ENCODE results near the gene RFX3.

- TF ChIP-seq EP300 (IDR thresholded peaks at IDR 0.05; ENCODE audit: borderline replicate concordance): no peak
- TF ChIP-seq, protein P1, sequence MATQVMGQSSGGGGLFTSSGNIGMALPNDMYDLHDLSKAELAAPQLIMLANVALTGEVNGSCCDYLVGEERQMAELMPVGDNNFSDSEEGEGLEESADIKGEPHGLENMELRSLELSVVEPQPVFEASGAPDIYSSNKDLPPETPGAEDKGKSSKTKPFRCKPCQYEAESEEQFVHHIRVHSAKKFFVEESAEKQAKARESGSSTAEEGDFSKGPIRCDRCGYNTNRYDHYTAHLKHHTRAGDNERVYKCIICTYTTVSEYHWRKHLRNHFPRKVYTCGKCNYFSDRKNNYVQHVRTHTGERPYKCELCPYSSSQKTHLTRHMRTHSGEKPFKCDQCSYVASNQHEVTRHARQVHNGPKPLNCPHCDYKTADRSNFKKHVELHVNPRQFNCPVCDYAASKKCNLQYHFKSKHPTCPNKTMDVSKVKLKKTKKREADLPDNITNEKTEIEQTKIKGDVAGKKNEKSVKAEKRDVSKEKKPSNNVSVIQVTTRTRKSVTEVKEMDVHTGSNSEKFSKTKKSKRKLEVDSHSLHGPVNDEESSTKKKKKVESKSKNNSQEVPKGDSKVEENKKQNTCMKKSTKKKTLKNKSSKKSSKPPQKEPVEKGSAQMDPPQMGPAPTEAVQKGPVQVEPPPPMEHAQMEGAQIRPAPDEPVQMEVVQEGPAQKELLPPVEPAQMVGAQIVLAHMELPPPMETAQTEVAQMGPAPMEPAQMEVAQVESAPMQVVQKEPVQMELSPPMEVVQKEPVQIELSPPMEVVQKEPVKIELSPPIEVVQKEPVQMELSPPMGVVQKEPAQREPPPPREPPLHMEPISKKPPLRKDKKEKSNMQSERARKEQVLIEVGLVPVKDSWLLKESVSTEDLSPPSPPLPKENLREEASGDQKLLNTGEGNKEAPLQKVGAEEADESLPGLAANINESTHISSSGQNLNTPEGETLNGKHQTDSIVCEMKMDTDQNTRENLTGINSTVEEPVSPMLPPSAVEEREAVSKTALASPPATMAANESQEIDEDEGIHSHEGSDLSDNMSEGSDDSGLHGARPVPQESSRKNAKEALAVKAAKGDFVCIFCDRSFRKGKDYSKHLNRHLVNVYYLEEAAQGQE (IDR thresholded peaks at IDR 0.05; ENCODE audit: low read depth): no peak
- TF ChIP-seq, protein P2, sequence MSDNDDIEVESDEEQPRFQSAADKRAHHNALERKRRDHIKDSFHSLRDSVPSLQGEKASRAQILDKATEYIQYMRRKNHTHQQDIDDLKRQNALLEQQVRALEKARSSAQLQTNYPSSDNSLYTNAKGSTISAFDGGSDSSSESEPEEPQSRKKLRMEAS (IDR thresholded peaks at IDR 0.05): no peak
- TF ChIP-seq NFIC (IDR thresholded peaks at IDR 0.05): no peak
- no peak for TF ChIP-seq FOXM1 (IDR thresholded peaks at IDR 0.05; ENCODE audit: borderline replicate concordance, low read depth)
- no peak for TF ChIP-seq RAD21 (IDR thresholded peaks at IDR 0.05; ENCODE audit: low read depth)
- TF ChIP-seq CEBPB (IDR thresholded peaks at IDR 0.05): no peak
- TF ChIP-seq TAF1 (IDR thresholded peaks at IDR 0.05; ENCODE audit: low read depth): no peak
- TF ChIP-seq TEAD4 (IDR thresholded peaks at IDR 0.05): no peak
Observed at GRCh38 chr9:3410461-3410860, 115.3 kb downstream of the RFX3 start.

All from Ishikawa (cell line).